Dedifferentiated amniotic fluid mesenchymal stem cell (primary cell): ENCODE measurements around the gene SETX.
A peak's percentile ranks its signal among the peaks of the same experiment; 100 is the strongest.

Experiments
- DNase-seq: peaks from one replicate; pipeline ENCODE4 v3.0.0-alpha.2; 2016; ENCODE audit errors: extremely low spot score

The SETX gene

DNA sequence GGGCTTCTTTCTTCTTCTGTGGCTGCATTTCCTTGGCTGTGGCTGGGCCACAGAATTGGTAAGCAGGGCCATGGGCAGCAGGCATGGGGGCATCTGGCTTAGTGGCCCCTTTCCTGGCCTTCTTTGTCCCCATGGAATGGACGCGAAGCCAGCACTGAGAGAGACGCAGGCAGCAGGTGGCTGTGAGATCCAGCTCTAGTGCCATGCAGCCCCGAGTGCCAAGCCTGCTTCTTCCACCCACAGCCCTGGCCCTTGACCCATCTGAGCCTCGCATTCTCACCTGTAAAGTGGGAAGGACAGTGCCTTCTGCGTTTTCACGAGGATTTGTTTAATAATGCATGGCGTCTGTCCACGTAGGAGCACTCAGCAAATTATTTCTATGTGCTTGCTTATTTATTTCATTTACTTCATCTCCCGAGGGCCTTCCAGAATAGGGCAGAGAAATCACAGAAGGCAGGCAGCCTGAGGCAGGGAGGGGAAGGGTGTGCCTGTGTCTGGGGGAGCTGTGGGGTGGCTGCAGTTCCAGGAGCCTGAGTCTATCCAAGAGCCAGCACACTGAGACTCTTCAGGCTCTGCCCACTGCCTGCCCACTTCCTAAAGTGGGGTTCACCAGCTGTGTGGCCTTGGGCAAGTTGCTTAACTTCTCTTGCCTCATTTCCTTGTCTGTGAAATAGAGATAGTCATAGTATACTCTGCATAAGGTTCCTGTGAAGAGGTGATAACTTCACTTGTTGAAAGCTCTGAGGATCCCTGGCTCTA, 137.7 kb downstream of the SETX start:
- DNase-seq: no peak

DNA sequence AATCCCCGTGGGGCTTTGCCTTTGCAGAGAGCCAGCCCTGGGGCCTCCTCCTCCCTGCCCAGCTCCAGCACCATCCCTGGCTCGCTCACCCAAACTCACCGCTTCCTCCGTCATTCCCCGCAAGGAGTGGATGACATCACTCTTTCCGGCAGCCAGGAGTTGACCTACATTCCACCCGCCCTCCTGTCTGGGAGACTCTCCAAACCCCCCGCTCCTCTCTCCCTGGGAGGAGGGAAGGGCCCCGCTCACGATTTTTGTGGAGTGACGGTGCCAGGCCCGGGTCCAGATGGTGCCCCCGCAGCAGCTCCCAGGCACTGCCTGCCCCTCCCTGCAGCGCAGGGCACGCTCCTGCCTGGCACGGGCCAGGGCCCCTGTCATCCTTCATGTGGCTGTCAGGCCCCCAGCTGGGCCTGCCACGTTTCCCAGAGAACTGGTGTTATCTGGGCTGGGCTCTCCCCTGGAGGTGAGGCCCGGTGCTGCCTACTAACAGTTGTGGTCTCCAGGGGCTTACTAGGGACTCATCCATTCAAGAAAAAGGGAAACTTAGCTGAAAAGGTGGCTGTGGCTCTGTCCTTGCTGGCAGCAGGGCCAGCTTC, 140.7 kb downstream of the SETX start:
- peak; percentile 81 for DNase-seq

DNA sequence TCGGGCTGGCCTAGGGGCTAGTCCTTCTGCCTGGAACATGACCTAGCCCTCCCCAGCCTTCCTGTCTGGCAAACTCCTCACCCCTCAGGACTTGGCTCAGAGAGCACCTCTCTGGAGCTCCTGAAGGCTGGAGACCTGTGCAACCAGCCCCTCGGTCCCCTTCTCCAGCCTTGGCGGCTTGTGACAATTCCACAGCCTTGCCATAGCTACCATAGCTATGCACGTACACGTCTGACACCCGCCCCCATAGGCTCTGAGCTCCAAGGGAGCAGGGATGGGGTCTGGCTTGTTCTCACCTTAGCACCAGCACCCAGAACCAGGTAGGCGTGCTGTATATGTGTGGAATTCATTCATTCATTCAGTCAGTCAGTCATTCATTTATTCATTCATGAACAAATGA, 143.2 kb downstream of the SETX start:
- DNase-seq: no peak
